ENCODE results near the gene FANCD2OS. TPM values are rescaled to one million over a fixed set of nuclear protein-coding genes. Genes with fewer than 3 reads are reported as not detected.
A peak's percentile ranks its signal among the peaks of the same experiment; 100 is the strongest.

The FANCD2OS gene
- total RNA-seq, 1 experiment from 2014 or later: not detected

DNA sequence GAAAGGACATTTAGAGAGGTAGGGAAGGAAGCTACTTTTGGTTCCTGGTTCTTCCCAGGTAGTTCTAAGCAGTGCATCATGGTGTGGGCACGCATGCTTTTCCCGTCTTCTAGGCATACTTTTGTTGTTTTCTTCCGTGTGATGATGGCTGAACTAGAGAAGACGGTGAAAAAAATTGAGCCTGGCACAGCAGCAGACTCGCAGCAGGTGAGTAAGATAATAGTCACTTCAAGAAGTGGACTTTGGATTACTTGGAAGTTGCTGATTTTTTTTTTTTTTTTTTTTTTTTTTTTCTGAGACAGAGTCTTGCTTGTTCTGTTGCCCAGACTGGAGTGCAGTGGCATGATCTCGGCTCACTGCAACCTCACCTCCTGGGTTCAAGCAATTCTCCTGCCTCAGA lies 17.9 kb downstream of the FANCD2OS start:
- Histone ChIP-seq H3K79me2 (ENCODE audit: low read length) (no peaks in the 10 kb centered on the region), H3K4me3 (ENCODE audit: low read length) (no peak overlapping the region), H3K9me2 (replicated peaks; ENCODE audit: low read length) (no peaks in the 10 kb centered on the region), H4K20me1 (ENCODE audit: low read length) (no peaks in the 10 kb centered on the region), H3K4me2 (ENCODE audit: low read length) (no peak overlapping the region), H3K27ac (ENCODE audit: low read length) (no peak overlapping the region), H3K36me3 (ENCODE audit: low read depth, low read length) (peaks cover 37% of the 10 kb centered on the region; the same call in 1 of the 2 replicates), H3F3A (ENCODE audit: low read length, unreplicated experiment) (no peaks in the 10 kb centered on the region), H3K4me1 (ENCODE audit: insufficient read depth, low read length) (peaks cover 23% of the 10 kb centered on the region), H2AFZ (ENCODE audit: low read length) (no peak overlapping the region), H3K9me3 (ENCODE audit: low read length) (no peaks in the 10 kb centered on the region), H3K27me3 (ENCODE audit: low read length) (no peaks in the 10 kb centered on the region), H3K9ac (ENCODE audit: low read length) (no peak overlapping the region)
- no peak for TF ChIP-seq EZH2phosphoT487 (IDR thresholded peaks at IDR 0.05; ENCODE audit: borderline replicate concordance, low read length)
- TF ChIP-seq, protein P1, sequence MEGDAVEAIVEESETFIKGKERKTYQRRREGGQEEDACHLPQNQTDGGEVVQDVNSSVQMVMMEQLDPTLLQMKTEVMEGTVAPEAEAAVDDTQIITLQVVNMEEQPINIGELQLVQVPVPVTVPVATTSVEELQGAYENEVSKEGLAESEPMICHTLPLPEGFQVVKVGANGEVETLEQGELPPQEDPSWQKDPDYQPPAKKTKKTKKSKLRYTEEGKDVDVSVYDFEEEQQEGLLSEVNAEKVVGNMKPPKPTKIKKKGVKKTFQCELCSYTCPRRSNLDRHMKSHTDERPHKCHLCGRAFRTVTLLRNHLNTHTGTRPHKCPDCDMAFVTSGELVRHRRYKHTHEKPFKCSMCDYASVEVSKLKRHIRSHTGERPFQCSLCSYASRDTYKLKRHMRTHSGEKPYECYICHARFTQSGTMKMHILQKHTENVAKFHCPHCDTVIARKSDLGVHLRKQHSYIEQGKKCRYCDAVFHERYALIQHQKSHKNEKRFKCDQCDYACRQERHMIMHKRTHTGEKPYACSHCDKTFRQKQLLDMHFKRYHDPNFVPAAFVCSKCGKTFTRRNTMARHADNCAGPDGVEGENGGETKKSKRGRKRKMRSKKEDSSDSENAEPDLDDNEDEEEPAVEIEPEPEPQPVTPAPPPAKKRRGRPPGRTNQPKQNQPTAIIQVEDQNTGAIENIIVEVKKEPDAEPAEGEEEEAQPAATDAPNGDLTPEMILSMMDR (conservative IDR thresholded peaks at IDR 0.05; ENCODE audit: low read depth, low read length): no peak
- TF ChIP-seq EZH2 (IDR thresholded peaks at IDR 0.05; ENCODE audit: low read length, unreplicated experiment): no peak
- ATAC-seq (no peak), DNase-seq (peak; percentile 13)
- BruUV-seq (replicated peaks): no TSS peak
- CTCF ChIA-PET: no interaction called here
- intact Hi-C loops (cut with micrococcal nuclease): no loop called here
- POLR2A ChIA-PET (ENCODE audit: unreplicated experiment): no interaction called here

DNA sequence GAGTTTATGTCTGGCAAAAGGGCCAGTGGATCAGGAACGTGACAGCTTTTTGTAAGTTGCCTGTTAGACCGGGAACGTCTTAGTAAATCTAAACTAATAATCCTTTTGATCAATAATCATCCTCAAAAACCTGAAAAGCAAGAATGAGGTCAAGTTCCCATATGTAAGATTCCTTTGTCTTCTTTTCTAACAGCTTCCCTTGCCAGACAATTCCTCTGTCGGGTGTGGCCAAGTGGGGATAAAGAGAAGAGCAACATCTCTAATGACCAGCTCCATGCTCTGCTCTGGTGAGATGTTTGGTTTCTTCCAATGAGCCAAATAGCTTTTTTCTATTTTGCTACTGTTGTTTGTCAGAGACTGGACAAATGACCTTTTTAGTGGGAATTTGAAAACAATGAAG lies 19.8 kb downstream of the FANCD2OS start:
- peaks cover 35% of the 10 kb centered on the region; the same call in 1 of the 2 replicates for H3K36me3 ChIP-seq (ENCODE audit: low read depth, low read length)
- POLR2A ChIA-PET (ENCODE audit: unreplicated experiment): no interaction called here
- DNase-seq: peak; percentile 65
- TF ChIP-seq EZH2phosphoT487 (IDR thresholded peaks at IDR 0.05; ENCODE audit: borderline replicate concordance, low read length) (no peak), EZH2 (IDR thresholded peaks at IDR 0.05; ENCODE audit: low read length, unreplicated experiment) (no peak)
- TF ChIP-seq, protein P1 (conservative IDR thresholded peaks at IDR 0.05; ENCODE audit: low read depth, low read length): no peak
- H3K27ac ChIP-seq (ENCODE audit: low read length): no peak overlapping the region
- no peak overlapping the region for H2AFZ ChIP-seq (ENCODE audit: low read length)
- no peaks in the 10 kb centered on the region for H3K9me3 ChIP-seq (ENCODE audit: low read length)
- H3F3A ChIP-seq (ENCODE audit: low read length, unreplicated experiment): no peaks in the 10 kb centered on the region
- no peaks in the 10 kb centered on the region for H4K20me1 ChIP-seq (ENCODE audit: low read length)
- 0 out of 2 replicates have a peak, but pooled peaks have one; percentile 27 for ATAC-seq
- H3K4me3 ChIP-seq (ENCODE audit: low read length): no peak overlapping the region
- no peaks in the 10 kb centered on the region for H3K9me2 ChIP-seq (replicated peaks; ENCODE audit: low read length)
- H3K27me3 ChIP-seq (ENCODE audit: low read length): no peaks in the 10 kb centered on the region
- intact Hi-C loops (cut with micrococcal nuclease): no loop called here
- peaks cover 23% of the 10 kb centered on the region for H3K4me1 ChIP-seq (ENCODE audit: insufficient read depth, low read length)
- CTCF ChIA-PET: interaction anchor here (0.8 kb wide), 1 partner anchor 198 kb away, joined by 3 read pairs; no protein-coding TSS in a partner anchor
- H3K9ac ChIP-seq (ENCODE audit: low read length): no peak overlapping the region
- H3K79me2 ChIP-seq (ENCODE audit: low read length): no peaks in the 10 kb centered on the region
- BruUV-seq (replicated peaks): no TSS peak
- peak overlapping the region; percentile 24; the same call in 1 of the 2 replicates for H3K4me2 ChIP-seq (ENCODE audit: low read length)

DNA sequence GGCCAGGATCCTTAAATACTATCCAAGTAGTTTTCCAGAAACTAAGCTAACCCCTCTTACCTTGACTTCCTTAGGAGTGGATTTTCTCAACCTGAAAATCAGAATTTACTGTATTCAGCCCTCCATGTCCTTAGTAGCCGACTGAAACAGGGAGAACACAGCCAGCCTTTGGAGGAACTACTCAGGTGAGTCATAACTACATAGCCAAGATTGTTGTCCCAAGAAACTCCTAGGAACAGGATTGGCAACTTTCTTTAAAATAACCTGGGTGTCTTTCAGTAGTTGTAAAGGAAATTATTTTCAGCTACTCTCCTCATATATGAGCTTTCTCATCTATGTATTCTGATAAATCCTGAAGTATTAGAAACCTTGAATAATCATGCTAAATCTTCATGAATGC lies 22.3 kb downstream of the FANCD2OS start:
- Histone ChIP-seq H3F3A (ENCODE audit: low read length, unreplicated experiment) (no peaks in the 10 kb centered on the region), H3K36me3 (ENCODE audit: low read depth, low read length) (peaks cover 42% of the 10 kb centered on the region; the same call in 1 of the 2 replicates), H4K20me1 (ENCODE audit: low read length) (no peaks in the 10 kb centered on the region), H3K4me1 (ENCODE audit: insufficient read depth, low read length) (peaks cover 23% of the 10 kb centered on the region), H3K27ac (ENCODE audit: low read length) (peak overlapping the region; percentile 30), H3K4me3 (ENCODE audit: low read length) (no peak overlapping the region), H2AFZ (ENCODE audit: low read length) (no peak overlapping the region), H3K9ac (ENCODE audit: low read length) (no peak overlapping the region), H3K9me3 (ENCODE audit: low read length) (no peaks in the 10 kb centered on the region), H3K27me3 (ENCODE audit: low read length) (no peaks in the 10 kb centered on the region), H3K9me2 (replicated peaks; ENCODE audit: low read length) (no peaks in the 10 kb centered on the region), H3K4me2 (ENCODE audit: low read length) (peak overlapping the region; percentile 55), H3K79me2 (ENCODE audit: low read length) (no peaks in the 10 kb centered on the region)
- peak; percentile 89 for DNase-seq
- TF ChIP-seq, protein P1 (conservative IDR thresholded peaks at IDR 0.05; ENCODE audit: low read depth, low read length): no peak
- TF ChIP-seq EZH2 (IDR thresholded peaks at IDR 0.05; ENCODE audit: low read length, unreplicated experiment): no peak
- TF ChIP-seq EZH2phosphoT487 (IDR thresholded peaks at IDR 0.05; ENCODE audit: borderline replicate concordance, low read length): no peak
- ATAC-seq: peak; percentile 96
- intact Hi-C loops (cut with micrococcal nuclease): no loop called here
- ChIA-PET POLR2A (ENCODE audit: unreplicated experiment) (interaction anchor here (0.6 kb wide), 1 partner anchor 106 kb away, joined by 3 read pairs; no protein-coding TSS in a partner anchor), CTCF (no interaction called here)
- BruUV-seq (replicated peaks): no TSS peak

All from PC-3 (cell line).